Measurements from ENCODE around the gene ENOX1.

The ENOX1 gene

GRCh38 chr13:43663474-43664090 is 123.2 kb downstream of the ENOX1 start:
- Histone ChIP-seq H3F3A (ENCODE audit: insufficient read depth, low read length) (no peaks in the 10 kb centered on the region), H3K9me2 (ENCODE audit: low read depth, low read length) (no peaks in the 10 kb centered on the region), H3K4me1 (ENCODE audit: insufficient read depth, low read length, severe bottlenecking) (no peaks in the 10 kb centered on the region), H3K27me3 (ENCODE audit: insufficient read depth, low read length) (no peaks in the 10 kb centered on the region), H3K27ac (ENCODE audit: low read depth, low read length, poor library complexity, severe bottlenecking) (no peak overlapping the region), H2AFZ (ENCODE audit: low read length) (no peak overlapping the region), H3K79me2 (ENCODE audit: insufficient read depth, low read length) (no peaks in the 10 kb centered on the region), H3K4me2 (ENCODE audit: low read length) (no peak overlapping the region), H3K4me3 (ENCODE audit: low read depth, low read length, poor library complexity, severe bottlenecking) (no peak overlapping the region), H3K9ac (ENCODE audit: low read length) (no peak overlapping the region), H3K9me3 (ENCODE audit: low read length) (no peaks in the 10 kb centered on the region), H4K20me1 (ENCODE audit: insufficient read depth, low read length) (no peaks in the 10 kb centered on the region), H3K36me3 (ENCODE audit: insufficient read depth, low read length) (no peaks in the 10 kb centered on the region)
- no peak for TF ChIP-seq EZH2 (IDR thresholded peaks at IDR 0.05; ENCODE audit: borderline replicate concordance, low read length)

GRCh38 chr13:43662976-43663375 is 123.8 kb downstream of the ENOX1 start:
- no peak overlapping the region for H3K4me2 ChIP-seq (ENCODE audit: low read length)
- no peaks in the 10 kb centered on the region for H3K79me2 ChIP-seq (ENCODE audit: insufficient read depth, low read length)
- TF ChIP-seq EZH2 (IDR thresholded peaks at IDR 0.05; ENCODE audit: borderline replicate concordance, low read length), result no peak
- TF ChIP-seq, protein P1, sequence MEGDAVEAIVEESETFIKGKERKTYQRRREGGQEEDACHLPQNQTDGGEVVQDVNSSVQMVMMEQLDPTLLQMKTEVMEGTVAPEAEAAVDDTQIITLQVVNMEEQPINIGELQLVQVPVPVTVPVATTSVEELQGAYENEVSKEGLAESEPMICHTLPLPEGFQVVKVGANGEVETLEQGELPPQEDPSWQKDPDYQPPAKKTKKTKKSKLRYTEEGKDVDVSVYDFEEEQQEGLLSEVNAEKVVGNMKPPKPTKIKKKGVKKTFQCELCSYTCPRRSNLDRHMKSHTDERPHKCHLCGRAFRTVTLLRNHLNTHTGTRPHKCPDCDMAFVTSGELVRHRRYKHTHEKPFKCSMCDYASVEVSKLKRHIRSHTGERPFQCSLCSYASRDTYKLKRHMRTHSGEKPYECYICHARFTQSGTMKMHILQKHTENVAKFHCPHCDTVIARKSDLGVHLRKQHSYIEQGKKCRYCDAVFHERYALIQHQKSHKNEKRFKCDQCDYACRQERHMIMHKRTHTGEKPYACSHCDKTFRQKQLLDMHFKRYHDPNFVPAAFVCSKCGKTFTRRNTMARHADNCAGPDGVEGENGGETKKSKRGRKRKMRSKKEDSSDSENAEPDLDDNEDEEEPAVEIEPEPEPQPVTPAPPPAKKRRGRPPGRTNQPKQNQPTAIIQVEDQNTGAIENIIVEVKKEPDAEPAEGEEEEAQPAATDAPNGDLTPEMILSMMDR (IDR thresholded peaks at IDR 0.05; ENCODE audit: low read length), result no peak
- H3K27ac ChIP-seq (ENCODE audit: low read depth, low read length, poor library complexity, severe bottlenecking), result no peak overlapping the region
- H3K27me3 ChIP-seq (ENCODE audit: insufficient read depth, low read length), result no peaks in the 10 kb centered on the region
- no peaks in the 10 kb centered on the region for H3K9me3 ChIP-seq (ENCODE audit: low read length)
- no peak overlapping the region for H3K9ac ChIP-seq (ENCODE audit: low read length)
- no peak overlapping the region for H3K4me3 ChIP-seq (ENCODE audit: low read depth, low read length, poor library complexity, severe bottlenecking)
- no peak overlapping the region for H2AFZ ChIP-seq (ENCODE audit: low read length)
- no peaks in the 10 kb centered on the region for H3K9me2 ChIP-seq (ENCODE audit: low read depth, low read length)
- H3F3A ChIP-seq (ENCODE audit: insufficient read depth, low read length), result no peaks in the 10 kb centered on the region
- no peaks in the 10 kb centered on the region for H3K36me3 ChIP-seq (ENCODE audit: insufficient read depth, low read length)
- no peaks in the 10 kb centered on the region for H3K4me1 ChIP-seq (ENCODE audit: insufficient read depth, low read length, severe bottlenecking)
- no peaks in the 10 kb centered on the region for H4K20me1 ChIP-seq (ENCODE audit: insufficient read depth, low read length)

GRCh38 chr13:43661161-43661830 is 125.5 kb downstream of the ENOX1 start:
- Histone ChIP-seq H3K36me3 (ENCODE audit: insufficient read depth, low read length) (no peaks in the 10 kb centered on the region), H3K9me3 (ENCODE audit: low read length) (no peaks in the 10 kb centered on the region), H3K79me2 (ENCODE audit: insufficient read depth, low read length) (no peaks in the 10 kb centered on the region), H3K4me2 (ENCODE audit: low read length) (no peak overlapping the region), H3F3A (ENCODE audit: insufficient read depth, low read length) (no peaks in the 10 kb centered on the region), H3K27ac (ENCODE audit: low read depth, low read length, poor library complexity, severe bottlenecking) (no peak overlapping the region), H3K9ac (ENCODE audit: low read length) (no peak overlapping the region), H4K20me1 (ENCODE audit: insufficient read depth, low read length) (no peaks in the 10 kb centered on the region), H3K27me3 (ENCODE audit: insufficient read depth, low read length) (no peaks in the 10 kb centered on the region), H3K4me1 (ENCODE audit: insufficient read depth, low read length, severe bottlenecking) (no peaks in the 10 kb centered on the region), H3K4me3 (ENCODE audit: low read depth, low read length, poor library complexity, severe bottlenecking) (no peak overlapping the region), H2AFZ (ENCODE audit: low read length) (no peak overlapping the region), H3K9me2 (ENCODE audit: low read depth, low read length) (no peaks in the 10 kb centered on the region)
- TF ChIP-seq, protein P1 (IDR thresholded peaks at IDR 0.05; ENCODE audit: low read length), result no peak
- TF ChIP-seq EZH2 (IDR thresholded peaks at IDR 0.05; ENCODE audit: borderline replicate concordance, low read length), result no peak

All from OCI-LY1 (cell line).